ENCODE results near the gene CLPTM1L.

DNA sequence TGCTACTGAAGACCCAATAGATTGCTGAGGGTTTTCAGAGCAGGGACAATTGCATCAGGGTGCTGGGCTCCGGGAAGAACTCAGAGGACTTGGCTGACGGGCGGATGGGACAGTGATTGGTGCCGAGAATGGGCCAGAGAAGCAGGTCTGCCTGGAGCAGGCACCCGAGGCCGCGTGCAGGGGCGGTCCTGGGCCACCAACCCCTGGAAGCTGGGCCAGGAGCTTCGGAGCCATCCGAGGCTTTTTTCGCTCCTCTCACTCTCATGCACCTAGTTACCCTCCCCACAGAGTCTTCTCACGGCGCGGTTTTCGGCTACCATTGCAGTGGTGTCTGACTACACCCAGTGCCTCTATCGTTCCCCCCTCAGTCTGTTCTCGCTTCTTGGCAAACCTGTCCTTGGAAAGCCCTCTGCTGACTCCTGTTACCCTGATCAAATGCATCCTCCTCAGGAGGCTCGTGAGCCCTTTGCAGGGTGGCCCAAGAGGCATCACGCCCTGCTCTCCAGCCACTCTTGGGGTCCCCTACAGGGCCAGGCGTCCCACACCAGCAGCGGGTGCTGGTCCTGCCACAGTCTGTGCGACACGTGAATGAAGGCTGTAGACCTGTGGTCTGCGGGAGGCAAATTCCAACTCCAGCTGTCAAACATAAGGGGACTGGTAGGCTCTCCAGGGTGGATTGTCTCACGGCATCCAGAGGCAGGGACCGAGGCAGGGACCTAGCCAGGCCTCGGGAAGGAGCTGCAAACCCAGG lies 1.2 kb upstream of the CLPTM1L start:
- TF ChIP-seq CTCF (IDR thresholded peaks at IDR 0.05) (no peak), POLR2A (IDR thresholded peaks at IDR 0.05) (no peak), EP300 (IDR thresholded peaks at IDR 0.05) (no peak)

All from tibial nerve (tissue), 4 donors.